Measurements from ENCODE around the gene PMPCB.

PMPCB gene

DNA sequence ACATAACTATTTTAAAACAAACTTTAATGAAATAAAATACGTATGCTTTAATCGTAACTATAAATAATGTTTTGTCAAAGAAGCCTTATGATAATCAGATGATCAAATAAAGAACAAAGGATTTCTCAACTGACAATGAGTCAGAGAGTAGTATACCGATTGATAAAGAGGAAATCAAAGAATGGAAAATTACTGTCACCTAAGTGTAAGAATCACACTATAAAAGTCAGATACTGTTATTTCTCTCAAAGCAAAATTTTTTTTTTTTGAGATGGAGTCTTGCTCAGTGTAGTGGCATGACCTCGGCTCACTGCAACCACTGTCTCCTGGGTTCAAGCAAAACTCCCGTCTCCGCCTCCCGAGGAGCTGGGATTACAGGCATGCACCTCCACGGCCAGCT lies 28.5 kb downstream of the PMPCB start:
- no peak for DNase-seq (ENCODE audit: low read depth in 1 of 2, low spot score in 1 of 2)

DNA sequence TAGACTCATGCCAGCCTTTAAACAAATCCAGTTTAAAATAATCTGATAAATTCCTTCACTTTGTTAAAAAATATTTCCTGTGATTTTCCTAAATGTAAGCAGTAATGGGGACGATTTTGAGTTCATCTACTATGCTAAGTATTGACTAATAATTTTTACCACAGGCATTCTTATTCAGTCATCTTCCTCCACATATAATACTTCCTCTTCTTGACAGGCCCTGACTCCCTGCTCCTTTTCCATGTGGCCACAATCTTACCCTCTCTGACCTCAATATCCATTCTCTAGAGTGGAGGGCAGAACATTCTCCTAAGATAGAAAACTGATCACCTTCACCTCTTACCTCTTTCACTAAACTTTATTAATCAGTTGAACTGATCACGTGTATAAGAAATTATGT lies 39.5 kb downstream of the PMPCB start:
- no peak for DNase-seq (ENCODE audit: low read depth in 1 of 2, low spot score in 1 of 2)

DNA sequence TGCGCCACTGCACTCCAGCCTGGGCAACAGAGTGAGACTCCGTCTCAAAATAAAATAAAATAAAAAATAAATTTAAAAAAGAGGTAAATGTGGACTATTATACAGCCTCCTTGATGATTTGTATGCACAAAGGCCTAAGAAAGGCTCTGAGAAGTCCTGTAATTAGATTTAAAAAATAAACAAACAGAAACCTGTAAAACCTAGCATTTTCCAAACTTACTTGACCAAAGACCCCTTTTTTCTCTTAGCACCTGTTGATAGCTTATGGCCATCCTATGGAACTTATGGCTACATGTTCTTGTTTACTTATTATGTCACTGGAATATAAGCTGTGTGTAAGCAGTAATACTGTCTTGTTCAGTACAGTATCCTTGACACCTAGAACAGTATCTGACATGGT lies 41.6 kb downstream of the PMPCB start:
- no peak for DNase-seq (ENCODE audit: low read depth in 1 of 2, low spot score in 1 of 2)

DNA sequence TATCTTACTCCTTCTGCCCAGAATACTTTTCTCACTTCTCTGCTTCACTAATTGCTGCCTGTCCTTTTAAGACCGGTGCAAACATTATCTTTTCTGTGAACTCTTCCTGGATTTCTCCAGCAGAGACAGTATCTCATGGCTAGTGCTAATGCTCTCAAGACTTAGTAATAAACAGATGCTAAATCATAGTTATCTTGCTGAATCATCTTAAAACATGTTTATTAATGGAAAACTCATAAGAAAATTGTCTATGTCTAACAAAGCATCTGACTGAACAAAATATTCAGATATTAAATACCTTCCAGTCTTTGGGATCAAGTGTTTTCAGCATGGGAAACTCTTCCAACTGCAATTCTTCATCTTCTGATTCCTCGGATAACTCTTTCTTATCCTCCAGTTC lies 44.2 kb downstream of the PMPCB start:
- no peak for DNase-seq (ENCODE audit: low read depth in 1 of 2, low spot score in 1 of 2)

DNA sequence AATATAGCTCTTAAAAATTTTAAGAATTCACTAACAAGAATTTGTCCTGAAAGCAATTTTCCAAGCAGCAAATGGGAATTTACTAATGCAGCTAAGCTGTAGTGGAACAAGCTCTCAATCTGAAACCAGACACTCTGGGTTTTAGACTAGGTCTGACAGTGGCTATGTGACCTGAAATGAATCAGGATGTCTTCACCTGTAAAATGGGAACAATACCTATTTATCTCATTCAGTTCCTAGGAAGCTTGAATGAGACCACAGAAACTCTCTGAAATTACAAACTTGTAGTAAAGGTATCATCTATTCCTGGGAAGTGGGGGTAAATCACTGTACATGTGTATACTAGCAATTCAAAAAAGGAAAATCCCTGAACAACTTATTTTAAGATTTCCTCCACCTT lies 46.1 kb downstream of the PMPCB start:
- no peak for DNase-seq (ENCODE audit: low read depth in 1 of 2, low spot score in 1 of 2)

DNA sequence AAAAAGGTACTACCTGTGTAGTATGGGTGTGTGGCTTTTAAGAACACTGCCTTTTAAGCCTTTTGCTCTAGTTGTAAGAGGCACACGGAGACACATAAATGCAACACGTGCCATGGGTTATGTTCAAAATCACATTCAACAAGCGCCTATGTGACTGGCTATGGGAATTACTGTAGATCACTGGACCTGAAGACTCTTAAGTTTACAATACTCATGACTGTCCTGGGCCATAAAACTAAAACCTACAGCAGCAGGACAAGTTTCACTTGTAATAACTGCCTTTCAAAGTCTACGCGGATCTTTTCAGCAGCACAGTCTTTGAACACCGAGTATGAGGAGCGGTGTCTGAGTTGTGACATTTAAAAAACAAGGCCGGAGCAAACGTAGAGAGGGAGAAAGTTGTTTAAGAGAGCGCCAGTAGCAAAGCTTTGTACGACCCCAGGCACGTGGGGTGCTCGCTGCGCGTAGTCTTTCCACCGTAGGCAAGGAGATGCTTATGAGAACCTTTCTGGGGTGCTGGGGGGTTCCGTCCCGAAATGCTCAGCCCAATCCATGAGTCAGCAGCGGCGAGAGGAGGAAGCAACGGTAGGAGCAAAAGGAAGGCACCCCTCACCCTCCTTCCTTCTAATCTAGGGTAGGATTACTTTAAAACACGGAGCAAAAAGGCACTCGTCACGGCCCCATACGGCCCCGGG lies 46.7 kb downstream of the PMPCB start:
- no peak for DNase-seq (ENCODE audit: low read depth in 1 of 2, low spot score in 1 of 2)

DNA sequence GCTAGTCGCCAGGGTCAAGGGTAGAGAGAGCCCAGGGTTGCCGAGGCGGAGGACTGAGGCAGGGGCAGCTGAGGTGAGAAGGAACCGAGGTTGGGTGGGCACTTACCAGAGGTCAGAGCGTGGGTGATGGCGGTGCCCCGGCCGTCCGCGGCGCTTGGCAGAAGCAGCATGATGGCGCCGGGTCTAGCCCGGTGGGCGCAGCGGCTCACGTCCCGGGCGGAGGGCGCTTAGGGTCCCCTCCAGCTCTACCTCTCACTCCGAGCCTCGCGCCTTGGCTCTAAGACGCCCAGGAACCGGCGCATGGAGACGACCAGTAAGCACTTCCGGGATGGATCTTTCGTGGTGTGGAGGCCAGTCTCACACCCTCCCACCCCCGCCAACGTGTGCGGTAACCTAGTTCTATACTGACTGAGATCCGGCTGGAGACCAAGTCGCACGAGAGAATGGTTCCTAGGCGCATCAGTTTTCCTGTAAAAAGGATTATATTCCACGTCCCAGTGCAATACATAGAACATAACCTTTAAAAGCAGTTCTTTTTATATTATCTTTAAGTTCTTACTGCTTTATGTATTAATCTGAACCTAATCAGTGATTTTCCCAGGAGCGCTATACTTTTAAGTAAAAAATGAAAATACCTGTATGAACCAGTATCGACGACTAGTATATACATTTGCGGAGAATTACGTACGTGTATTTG lies 47.4 kb downstream of the PMPCB start, which contains the start of gene DNAJC2:
Gene DNAJC2 (minus strand): TSS at position 315 of the 697 bp plus-strand sequence. CDS start 145 bp downstream, at position 170.
- DNase-seq (ENCODE audit: low read depth in 1 of 2, low spot score in 1 of 2) = peak; percentile 71 to 73

DNA sequence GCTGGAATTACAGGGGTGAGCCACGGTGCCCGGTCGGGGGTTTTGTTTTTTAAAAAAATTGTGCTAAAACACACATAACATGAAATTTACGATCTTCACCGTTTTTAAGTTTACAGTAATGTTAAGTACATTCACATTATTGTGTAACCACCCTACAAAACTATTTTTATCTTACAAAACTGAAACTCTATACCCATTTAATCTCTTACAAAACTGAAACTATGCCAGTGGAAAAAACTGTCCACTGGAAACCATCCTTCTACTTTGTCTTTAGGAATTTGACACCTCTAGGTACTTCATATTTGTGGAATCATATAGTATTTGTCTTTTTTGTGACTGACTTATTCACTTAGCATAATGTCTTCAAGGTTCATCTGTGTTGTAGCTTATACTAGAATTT lies 49.2 kb downstream of the PMPCB start:
- DNase-seq (ENCODE audit: low read depth in 1 of 2, low spot score in 1 of 2) = no peak

DNA sequence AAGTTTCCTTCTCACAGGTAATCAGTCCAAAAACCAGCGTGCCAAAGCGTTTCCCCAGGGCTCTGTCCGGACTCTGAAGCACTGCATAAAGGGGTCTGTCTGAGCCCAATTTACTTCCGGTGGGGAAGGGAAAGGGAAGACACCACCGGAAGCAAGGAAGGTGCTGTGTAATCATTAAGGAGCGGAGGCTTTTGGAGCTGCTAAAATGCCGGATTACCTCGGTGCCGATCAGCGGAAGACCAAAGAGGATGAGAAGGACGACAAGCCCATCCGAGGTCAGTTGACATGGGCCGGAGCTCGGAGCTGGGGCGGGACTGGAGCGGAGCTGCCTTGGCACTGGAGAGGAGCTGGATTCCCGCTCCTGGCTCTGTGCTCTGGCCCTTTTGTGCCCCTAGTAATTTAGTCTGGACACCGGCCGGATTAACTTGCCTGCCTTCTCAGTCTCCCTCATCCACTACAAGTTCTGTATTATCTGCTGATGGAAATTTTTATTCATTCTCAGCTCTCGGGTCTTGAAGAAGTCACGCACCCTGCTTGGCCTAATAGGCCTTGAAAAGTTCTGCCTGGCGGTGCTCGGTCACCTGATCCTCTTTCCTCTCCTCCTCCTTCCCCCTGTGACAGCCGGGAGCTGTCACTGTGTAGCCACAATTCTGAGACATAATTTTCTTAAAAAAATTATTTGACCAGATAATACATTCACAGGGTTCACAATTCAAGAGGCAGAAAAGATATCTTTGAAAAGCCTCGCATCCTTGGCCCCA lies 50.5 kb downstream of the PMPCB start, which contains the start of gene PSMC2:
Gene PSMC2 (plus strand): TSS at position 137 of the 761 bp plus-strand sequence. CDS start 69 bp downstream, at position 206.
- DNase-seq (ENCODE audit: low read depth in 1 of 2, low spot score in 1 of 2) = peak; percentile 61 to 74

DNA sequence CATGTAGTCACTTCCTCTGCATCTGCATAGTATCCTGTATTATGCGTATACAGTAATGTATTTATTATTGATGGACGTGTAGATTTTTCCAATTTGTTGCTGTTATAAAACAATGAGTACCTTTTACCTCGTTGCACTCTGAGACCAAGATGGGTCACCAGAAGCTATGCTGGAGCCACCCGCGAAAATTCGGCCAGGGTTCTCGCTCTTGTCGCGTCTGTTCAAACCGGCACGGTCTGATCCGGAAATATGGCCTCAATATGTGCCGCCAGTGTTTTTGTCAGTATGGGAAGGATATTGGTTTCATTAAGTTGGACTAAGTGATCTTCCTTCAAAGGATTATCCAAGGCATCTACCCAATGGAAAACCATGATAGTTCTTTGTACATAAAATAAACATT lies 51.2 kb downstream of the PMPCB start:
- DNase-seq (ENCODE audit: low read depth in 1 of 2, low spot score in 1 of 2) = no peak

DNA sequence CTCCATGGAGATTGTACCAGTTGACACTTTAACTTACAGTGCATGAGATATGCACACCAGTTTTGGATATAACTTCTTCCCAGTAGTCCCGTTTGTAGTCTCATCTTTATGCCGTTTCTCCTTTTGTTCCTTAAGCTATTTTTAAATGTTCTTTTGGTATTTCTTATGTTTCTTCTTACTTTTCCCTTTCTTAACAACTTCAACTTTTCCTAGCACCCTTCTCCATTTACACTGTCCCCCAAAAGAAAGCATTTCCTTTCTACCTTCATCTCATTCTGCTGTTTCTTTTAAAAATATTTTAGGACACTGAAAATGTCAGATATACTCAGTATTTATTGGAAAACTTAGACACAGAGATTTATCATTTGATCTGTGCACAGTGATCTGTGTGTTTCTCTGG lies 51.7 kb downstream of the PMPCB start:
- no peak for DNase-seq (ENCODE audit: low read depth in 1 of 2, low spot score in 1 of 2)

DNA sequence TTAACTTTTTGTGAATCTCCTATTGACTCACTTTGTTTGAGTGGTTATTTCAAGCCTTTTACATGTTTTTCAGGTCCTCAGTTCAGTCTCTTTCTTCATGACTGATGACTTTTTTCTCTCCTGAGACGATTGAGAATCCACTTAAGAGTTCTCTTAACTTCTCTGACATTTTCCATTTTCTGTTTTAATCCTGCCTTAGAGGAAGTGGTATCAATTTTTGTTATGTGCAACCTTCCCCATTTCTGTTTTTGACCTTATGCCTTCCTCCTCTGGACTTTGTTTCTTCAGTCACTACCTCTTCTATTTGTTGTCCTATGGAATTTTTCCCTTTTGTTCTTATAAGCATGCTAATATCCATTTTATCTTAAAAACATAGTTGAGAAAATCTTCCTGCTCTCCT lies 52.6 kb downstream of the PMPCB start:
- DNase-seq (ENCODE audit: low read depth in 1 of 2, low spot score in 1 of 2) = no peak
